GM12878 (cell line): ENCODE data around the gene FGF14. TPM values are rescaled to one million over a fixed set of nuclear protein-coding genes. Genes with fewer than 3 reads are reported as not detected.

Experiments
- ATAC-seq: fragments of 200-7000 bp; cut with Tn5 transposase; 3 replicates; pipeline ENCODE4 v1.9.1; 2020; ENCODE audit warnings: mild to moderate bottlenecking, moderate library complexity
- BruUV-seq: library from RNA; stranded (reverse); fragments of 400-500 nt; replicated peaks from 2 replicates; lab custom pipeline; 2021; lab: Mats Ljungman, UMichigan
- CTCF ChIA-PET: fragments of 300-600 bp; sonication (Branson Sonifier 250); formaldehyde crosslinking; extraction: SDS; loops from one replicate; lab custom pipeline; 2021; ENCODE audit warnings: inconsistent platforms; lab: Yijun Ruan, JAX
- POLR2A ChIA-PET: fragments of 350-600 bp; formaldehyde crosslinking; extraction: SDS; loops from one replicate; lab custom pipeline; 2021; ENCODE audit warnings: inconsistent platforms; lab: Charles Lee
- RAD21 ChIA-PET: fragments of 300-600 bp; sonication (Branson Sonifier 250); formaldehyde crosslinking; loops from one replicate; lab custom pipeline; 2023; ENCODE audit warnings: antibody characterized with exemption; ENCODE audit not compliant: unreplicated experiment; lab: Charles Lee
- SMC1A ChIA-PET: fragments of 300-600 bp; sonication (Branson Sonifier 250); formaldehyde crosslinking; loops from one replicate; lab custom pipeline; 2023; ENCODE audit not compliant: unreplicated experiment, uncharacterized antibody; lab: Charles Lee
- DNase-seq: peaks from one replicate; pipeline ENCODE4 v3.0.0-alpha.2; 2011; ENCODE audit warnings: low read depth, low spot score
- FAIRE-seq: peaks from 3 replicates; lab custom pipeline; 2011; peaks lifted over from hg19 to GRCh38; lab: Jason Lieb, UNC
- H2AFZ ChIP-seq: 2 replicates; pipeline ENCODE4 v1.6.0; 2011; ENCODE audit warnings: low read depth, low read length, control low read depth; ENCODE audit not compliant: control insufficient read depth
- H3K27ac ChIP-seq: 2 replicates; pipeline ENCODE4 v1.5.1; 2011; ENCODE audit warnings: control low read depth; ENCODE audit not compliant: control insufficient read depth, insufficient read depth
- H3K27me3 ChIP-seq, 2 experiments: replicated peaks in 1 of 2; 2 replicates each; pipeline versions ENCODE4 v1.6.0 to v1.6.1; 2011; ENCODE audit warnings: low read length in 1 of 2; ENCODE audit not compliant: control insufficient read depth in 2 of 2, insufficient read depth in 2 of 2
- H3K36me3 ChIP-seq, 2 experiments: 2 replicates each; pipeline ENCODE4 v1.5.1; 2011; ENCODE audit warnings: low read length in 1 of 2; ENCODE audit not compliant: control insufficient read depth in 2 of 2, insufficient read depth in 2 of 2
- H3K4me1 ChIP-seq: 2 replicates; pipeline ENCODE4 v1.6.1; 2011; ENCODE audit warnings: mild to moderate bottlenecking, low read length, moderate library complexity, mixed read lengths; ENCODE audit not compliant: control insufficient read depth, insufficient read depth
- H3K4me2 ChIP-seq: 2 replicates; pipeline ENCODE4 v1.6.0; 2011; ENCODE audit warnings: control low read depth; ENCODE audit not compliant: control insufficient read depth, insufficient read depth
- H3K4me3 ChIP-seq: fragments of 200-600 bp; sonication (generic); 2 replicates; pipeline ENCODE4 v1.5.1; 2016
- H3K79me2 ChIP-seq: 2 replicates; pipeline ENCODE4 v1.6.0; 2011; ENCODE audit warnings: low read length; ENCODE audit not compliant: control insufficient read depth, insufficient read depth
- H3K9ac ChIP-seq: 2 replicates; pipeline ENCODE4 v1.8.0; 2011; ENCODE audit warnings: low read length, control low read depth, mixed read lengths; ENCODE audit not compliant: control insufficient read depth, insufficient read depth
- H3K9me3 ChIP-seq: replicated peaks from 3 replicates; pipeline ENCODE4 v1.5.1; 2011; ENCODE audit warnings: mild to moderate bottlenecking, low read length; ENCODE audit not compliant: control insufficient read depth, insufficient read depth
- H4K20me1 ChIP-seq: 2 replicates; pipeline ENCODE4 v1.6.0; 2011; ENCODE audit not compliant: control insufficient read depth, insufficient read depth
- CREM ChIP-seq: IDR thresholded peaks from 2 replicates; pipeline ENCODE4 v1.6.1; 2014; ENCODE audit warnings: antibody characterized with exemption, low read depth
- FOS ChIP-seq: IDR thresholded peaks from 3 replicates; pipeline ENCODE4 v1.6.1; 2011; ENCODE audit warnings: borderline replicate concordance; ENCODE audit not compliant: insufficient read length; ENCODE audit errors: extremely low read depth
- FOXK2 ChIP-seq: fragments of 450-650 bp; IDR thresholded peaks from 2 replicates; pipeline ENCODE4 v1.6.1; 2017; ENCODE audit warnings: mild to moderate bottlenecking, moderate library complexity
- FOXM1 ChIP-seq: IDR thresholded peaks from 2 replicates; pipeline ENCODE4 v1.6.1; 2012; ENCODE audit warnings: low read depth, mild to moderate bottlenecking, inconsistent platforms, low read length, moderate library complexity
- HDGF ChIP-seq: fragments of 450-650 bp; IDR thresholded peaks from 2 replicates; pipeline ENCODE4 v1.6.1; 2016; ENCODE audit warnings: antibody characterized with exemption
- IRF5 ChIP-seq: fragments of 450-650 bp; IDR thresholded peaks from 2 replicates; pipeline ENCODE4 v1.6.1; 2017; ENCODE audit warnings: borderline replicate concordance
- JUNB ChIP-seq: IDR thresholded peaks from 2 replicates; pipeline ENCODE4 v1.6.1; 2016; ENCODE audit warnings: antibody characterized with exemption, mild to moderate bottlenecking
- MTA2 ChIP-seq: fragments of 450-650 bp; IDR thresholded peaks from 2 replicates; pipeline ENCODE4 v1.6.1; 2016; ENCODE audit warnings: low read depth, mild to moderate bottlenecking, moderate library complexity
- NFYB ChIP-seq: IDR thresholded peaks from 2 replicates; pipeline ENCODE4 v1.6.1; 2011; ENCODE audit warnings: low read depth, mild to moderate bottlenecking, low read length, improper control_type of control experiment, moderate library complexity; ENCODE audit not compliant: insufficient read depth
- NR2F1 ChIP-seq: fragments of 450-650 bp; conservative IDR thresholded peaks from 2 replicates; pipeline ENCODE4 v1.6.1; 2017; ENCODE audit warnings: mild to moderate bottlenecking
- RAD51 ChIP-seq: fragments of 450-650 bp; IDR thresholded peaks from 2 replicates; pipeline ENCODE4 v1.6.1; 2016; ENCODE audit warnings: moderate library complexity, mild to moderate bottlenecking, inconsistent platforms
- SKIL ChIP-seq: fragments of 450-650 bp; IDR thresholded peaks from 2 replicates; pipeline ENCODE4 v1.6.1; 2017; ENCODE audit warnings: mild to moderate bottlenecking, low read depth, inconsistent platforms; ENCODE audit not compliant: poor library complexity, severe bottlenecking
- ZNF207 ChIP-seq: fragments of 450-650 bp; IDR thresholded peaks from 2 replicates; pipeline ENCODE4 v1.6.1; 2014; ENCODE audit warnings: antibody characterized with exemption, mild to moderate bottlenecking, borderline replicate concordance
- ZNF592 ChIP-seq: fragments of 450-650 bp; IDR thresholded peaks from 2 replicates; pipeline ENCODE4 v1.6.1; 2017; ENCODE audit warnings: mild to moderate bottlenecking, moderate library complexity
- WGBS: methylation state at CpG from one replicate; pipeline ENCODE4 v1.1.6; 2016; ENCODE audit warnings: low lambda C conversion rate; ENCODE audit not compliant: insufficient replicate concordance, insufficient coverage; ENCODE audit errors: missing lambda C conversion rate; 5-methylcytosine and 5-hydroxymethylcytosine counted together
- in situ Hi-C: fragments of 300-500 bp; cut with MboI; formaldehyde crosslinking; loops from 9 replicates; pipeline ENCODE4 v1.14.3; 2018; ENCODE audit warnings: mixed read lengths
- intact Hi-C: fragments of 100-400 bp; cut with micrococcal nuclease; formaldehyde crosslinking; loops from one replicate; pipeline ENCODE4 v1.14.2; 2022; ENCODE audit not compliant: unreplicated experiment
- polyA plus RNA-seq, 11 experiments: library from polyadenylated mRNA; depleted of rRNA in 4 of 11; unstranded in 6 of 11; stranded (reverse) in 5 of 11; fragments of >200 nt; fragmentation: Nextera tagmentation in 4 of 11; fragmentation: Illumina TruSeq in 1 of 11; extraction: Ambion mirVana in 4 of 11; extraction: Trizol in 1 of 11; gene quantifications; 1 replicate in 1 of 11; 2 replicates in 10 of 11; pipeline versions ENCODE4 v1.2.1 to v1.2.3, GENCODE V29; 2011 to 2016; ENCODE audit warnings: inconsistent platforms in 2 of 11, missing spikeins in 2 of 11, low read depth in 1 of 11
- total RNA-seq, 4 experiments: library from RNA; depleted of rRNA in 3 of 4; stranded (reverse); fragments of >200 nt in 3 of 4; fragmentation: Illumina TruSeq in 1 of 4; extraction: Trizol in 1 of 4; gene quantifications; 2 replicates each; pipeline versions ENCODE4 v1.2.1 to v1.2.3, GENCODE V29; 2013 to 2021

FGF14 gene
- total and polyA plus RNA-seq, 10 of the 15 experiments (the other 5 are each of a cell fraction or from before 2014, with no cell fraction given): under 0.01 to 0.44 (median 0.04) TPM

- ChIA-PET POLR2A (no interaction called here), SMC1A (no interaction called here), RAD21 (no interaction called here), CTCF (no interaction called here)
- no peak for FAIRE-seq
- Histone ChIP-seq H3K9me3 (no peaks in the 10 kb centered on the region), H4K20me1 (no peaks in the 10 kb centered on the region), H3K4me2 (no peak overlapping the region), H3K79me2 (no peaks in the 10 kb centered on the region), H3K27ac (no peak overlapping the region), H2AFZ (no peak overlapping the region), H3K4me3 (no peak overlapping the region), H3K9ac (no peak overlapping the region), H3K36me3 (no peaks in the 10 kb centered on the region), H3K4me1 (no peaks in the 10 kb centered on the region), H3K27me3 (no peaks in the 10 kb centered on the region)
- DNase-seq: no peak
- TF ChIP-seq FOXK2 (no peak), CREM (no peak), FOXM1 (no peak), SKIL (no peak), JUNB (no peak), HDGF (no peak), IRF5 (no peak), ZNF207 (no peak), ZNF592 (no peak), MTA2 (no peak), RAD51 (no peak), NFYB (no peak), NR2F1 (no peak), FOS (no peak)
- no TSS peak for BruUV-seq
- intact Hi-C loops (no loop called here), in situ Hi-C loops (no loop called here)
- 0% methylated on average over 2 of the region's 2 CpGs for WGBS
- ATAC-seq: no peak
Measured at GRCh38 chr13:101986316-101986715, 415.5 kb downstream of the FGF14 start.
